CD4-positive, alpha-beta T cell treated with Interleukin-6 at 100 ng/mL for 8 hours (primary cell): Measurements from ENCODE around the gene TMEM115.
"Not testable (repeated sequence)": the region's sequence is repeated elsewhere in the genome, so short reads cannot be mapped to it uniquely, and the experiment has no call there.

ENCODE experiments used
- DNase-seq: peaks from one replicate; pipeline ENCODE4 v3.0.0-alpha.2; 2020; ENCODE audit warnings: mixed read lengths, low spot score

The TMEM115 gene

DNA sequence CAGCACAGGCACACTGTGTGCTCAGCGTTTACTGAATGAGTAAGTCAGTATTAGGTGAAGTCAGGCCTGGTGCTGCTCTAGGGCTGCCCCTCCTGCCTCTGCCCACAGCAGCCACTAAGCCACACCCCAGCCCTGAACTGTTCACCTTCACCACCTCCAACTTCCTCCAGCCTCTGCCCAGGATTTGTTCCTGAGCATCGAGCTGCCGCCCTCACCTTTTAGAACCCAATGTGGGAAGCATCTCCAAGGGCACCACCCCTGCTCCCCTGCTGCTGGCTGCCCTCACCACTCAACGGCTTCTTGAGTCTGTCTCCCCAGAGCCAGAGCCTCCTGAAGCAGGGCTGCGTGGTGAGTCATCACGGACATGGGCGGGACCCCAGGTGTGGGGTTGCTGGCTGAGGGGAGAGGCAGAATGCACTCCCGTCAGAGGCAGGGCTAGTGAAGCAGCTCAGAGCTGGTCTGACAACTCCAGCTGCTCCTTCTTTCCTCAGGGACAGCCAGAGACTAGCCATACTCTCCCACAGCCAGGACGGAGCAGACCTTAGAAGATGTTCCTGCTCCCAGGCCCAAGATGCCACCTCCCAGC is 42.6 kb downstream of the TMEM115 start:
- DNase-seq = peak; percentile 70

DNA sequence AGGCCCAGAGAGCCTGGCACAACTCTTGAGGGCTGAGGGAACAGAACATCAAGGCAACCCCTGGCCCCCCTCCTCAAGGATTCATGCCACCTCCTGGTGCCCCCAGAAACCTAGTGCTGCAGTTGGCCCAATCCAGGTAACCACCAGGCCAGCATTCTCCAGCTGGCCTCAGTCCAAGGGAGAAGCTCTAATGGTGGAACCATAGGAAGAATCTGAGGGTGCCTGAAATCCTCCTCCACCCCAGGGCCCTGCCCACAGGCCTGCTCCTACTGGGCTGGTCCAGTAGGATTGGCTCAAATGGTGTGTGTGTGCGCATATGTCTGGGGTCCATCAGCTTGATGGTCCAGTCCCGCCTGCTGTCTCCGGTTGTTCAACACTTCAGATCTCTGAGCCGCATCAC is 44.5 kb downstream of the TMEM115 start:
- no peak for DNase-seq

DNA sequence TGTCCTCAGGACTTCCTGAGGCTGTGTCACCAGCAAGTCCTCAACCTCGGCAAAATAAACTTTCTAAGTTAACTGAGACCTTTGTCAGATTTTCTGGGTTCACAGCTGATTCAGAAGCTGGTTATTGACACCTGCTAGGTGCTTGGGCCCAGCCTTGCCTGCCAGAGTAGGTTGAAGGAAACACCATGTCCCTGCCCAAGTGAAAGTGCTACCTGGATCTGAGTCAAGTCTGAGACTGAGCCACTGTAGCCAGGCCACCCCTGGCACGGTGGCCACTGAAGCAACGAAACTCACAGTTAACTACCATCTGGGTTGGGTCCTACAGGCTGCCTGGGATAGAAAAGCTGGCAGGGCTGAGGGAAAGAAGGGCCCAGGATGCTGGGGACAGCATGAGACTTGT is 45.0 kb downstream of the TMEM115 start:
- no peak for DNase-seq

DNA sequence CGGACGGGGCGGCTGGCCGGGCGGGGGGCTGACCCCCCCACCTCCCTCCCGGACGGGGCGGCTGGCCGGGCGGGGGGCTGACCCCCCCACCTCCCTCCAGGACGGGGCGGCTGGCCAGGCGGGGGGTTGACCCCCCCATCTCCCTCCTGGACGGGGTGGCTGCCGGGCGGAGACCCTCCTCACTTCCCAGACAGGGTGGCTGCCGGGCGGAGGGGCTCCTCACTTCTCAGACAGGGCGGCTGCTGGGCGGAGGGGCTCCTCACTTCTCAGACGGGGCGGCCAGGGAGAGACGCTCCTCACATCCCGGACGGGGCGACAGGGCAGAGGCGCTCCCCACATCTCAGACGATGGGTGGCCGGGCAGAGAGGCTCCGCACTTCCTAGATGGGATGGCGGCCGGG is 47.3 kb downstream of the TMEM115 start:
- not testable (repeated sequence) for DNase-seq
